Activated naive CD8-positive, alpha-beta T cell treated with anti-CD3 and anti-CD28 coated beads, Interleukin-2, amount 10 ng/mL, durations not matched to agents 7 days and 5 days (primary cell): ENCODE results near the gene CHRDL1. TPM values are rescaled to one million over a fixed set of nuclear protein-coding genes. Genes with fewer than 3 reads are reported as not detected.

ENCODE experiments used
- ATAC-seq: fragments of 150-1000 bp; cut with Tn5 transposase; one replicate; pipeline ENCODE4 v1.10.0; 2021; ENCODE audit warnings: low read depth, moderate library complexity
- POLR2A ChIA-PET: fragments of 350-600 bp; sonication (Branson Sonifier 250); formaldehyde crosslinking; loops from one replicate; lab custom pipeline; 2021; ENCODE audit warnings: antibody characterized with exemption; lab: Charles Lee
- DNase-seq: peaks from one replicate; pipeline ENCODE4 v3.0.0; 2021
- H3K27ac Mint-ChIP-seq: one replicate; pipeline ENCODE4 v1.8.0; 2022; ENCODE audit warnings: mild to moderate bottlenecking, mixed read lengths
- H3K27me3 Mint-ChIP-seq: one replicate; pipeline ENCODE4 v1.8.0; 2022; ENCODE audit warnings: mild to moderate bottlenecking, moderate library complexity, mixed read lengths
- H3K36me3 Mint-ChIP-seq: one replicate; pipeline ENCODE4 v1.8.0; 2021; ENCODE audit warnings: mild to moderate bottlenecking, mixed read lengths
- H3K4me1 Mint-ChIP-seq: one replicate; pipeline ENCODE4 v1.8.0; 2021; ENCODE audit warnings: mixed read lengths
- H3K4me3 Mint-ChIP-seq: one replicate; pipeline ENCODE4 v1.8.0; 2022; ENCODE audit warnings: mild to moderate bottlenecking, moderate library complexity, mixed read lengths
- H3K9me3 Mint-ChIP-seq: one replicate; pipeline ENCODE4 v1.8.0; 2021; ENCODE audit warnings: mixed read lengths
- total RNA-seq, 2 experiments: library from RNA; stranded (reverse); gene quantifications; one replicate each; pipeline ENCODE4 v1.2.3, GENCODE V29; 2021

CHRDL1 gene
- total RNA-seq, 2 experiments from 2014 or later: not detected

DNA sequence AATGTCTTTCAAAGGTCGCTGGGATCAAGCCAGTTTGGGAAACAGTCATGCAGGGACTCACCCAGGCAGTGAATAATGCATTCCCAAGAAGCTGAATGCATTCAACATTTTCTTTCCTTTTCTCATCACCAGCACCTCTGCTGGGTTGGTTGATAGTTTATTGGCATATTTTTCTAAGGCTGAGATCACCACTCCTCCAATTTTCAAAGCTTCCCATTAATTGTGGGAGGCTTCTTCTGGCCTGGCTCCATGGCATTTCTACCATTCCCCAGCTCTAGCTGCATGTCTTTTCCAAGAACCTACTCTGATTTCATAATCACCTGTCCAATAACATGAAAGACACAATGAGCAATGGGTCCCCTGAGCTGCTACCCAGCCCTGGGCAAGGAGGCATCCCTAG, 35.8 kb downstream of the CHRDL1 start:
- POLR2A ChIA-PET: no interaction called here
- Mint-ChIP-seq H3K36me3 (no peaks in the 10 kb centered on the region), H3K27ac (no peak overlapping the region), H3K4me1 (no peaks in the 10 kb centered on the region), H3K27me3 (no peaks in the 10 kb centered on the region), H3K4me3 (no peak overlapping the region), H3K9me3 (no peaks in the 10 kb centered on the region)
- no peak for DNase-seq
- no peak for ATAC-seq

DNA sequence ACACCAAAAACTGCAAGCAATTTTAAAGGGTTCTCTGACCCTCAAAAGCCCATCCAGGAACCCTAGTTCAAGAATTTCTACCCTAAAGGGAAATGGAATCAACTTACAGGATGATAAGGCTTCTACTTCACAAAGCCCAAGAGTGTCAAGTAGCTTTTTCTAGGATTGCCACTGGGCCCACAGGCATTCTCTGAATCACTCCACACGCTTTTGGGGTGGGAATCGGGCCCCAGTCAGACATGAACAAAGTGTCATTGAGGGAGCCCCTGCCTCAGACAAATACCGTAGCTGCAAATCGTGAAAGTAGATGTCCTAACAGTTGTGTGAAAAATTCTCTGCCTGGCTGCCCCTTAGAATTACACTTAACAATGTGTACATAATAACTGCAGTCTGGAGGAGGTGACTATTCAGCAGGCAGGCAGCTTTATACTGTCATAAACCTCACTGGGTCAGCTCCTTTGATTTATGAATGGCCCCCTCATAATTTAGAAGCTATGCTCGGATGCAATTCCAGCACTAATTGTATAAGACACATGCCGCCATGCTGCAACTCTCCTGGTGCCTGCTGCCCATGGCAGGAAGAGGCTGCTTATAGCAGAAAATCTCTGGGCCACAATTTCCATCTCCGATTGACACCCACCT, 36.7 kb downstream of the CHRDL1 start:
- POLR2A ChIA-PET: no interaction called here
- H3K36me3 Mint-ChIP-seq: no peaks in the 10 kb centered on the region
- H3K27ac Mint-ChIP-seq: no peak overlapping the region
- DNase-seq: no peak
- no peaks in the 10 kb centered on the region for H3K27me3 Mint-ChIP-seq
- ATAC-seq: no peak
- no peak overlapping the region for H3K4me3 Mint-ChIP-seq
- H3K9me3 Mint-ChIP-seq: no peaks in the 10 kb centered on the region
- no peaks in the 10 kb centered on the region for H3K4me1 Mint-ChIP-seq

DNA sequence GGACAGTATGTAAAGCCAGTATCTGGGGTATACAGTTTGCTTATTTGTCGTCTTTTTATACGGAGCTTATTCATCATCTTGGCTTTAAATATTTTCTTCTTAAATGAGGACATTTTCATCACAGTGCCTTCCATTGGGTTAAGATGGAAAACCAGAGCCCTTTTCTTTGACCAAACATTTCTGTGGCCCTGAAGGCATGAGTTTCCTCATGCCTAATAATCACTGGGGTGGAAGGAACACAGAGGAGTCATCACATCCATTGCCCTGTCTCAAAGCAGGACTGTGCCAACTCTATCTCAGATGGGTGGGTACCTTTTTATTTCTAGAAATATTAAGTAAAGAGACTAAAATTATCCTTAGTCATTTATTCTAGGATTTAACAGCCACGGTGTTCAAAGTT, 40.0 kb downstream of the CHRDL1 start:
- Mint-ChIP-seq H3K27me3 (no peaks in the 10 kb centered on the region), H3K4me1 (no peaks in the 10 kb centered on the region), H3K27ac (no peak overlapping the region), H3K36me3 (no peaks in the 10 kb centered on the region), H3K4me3 (no peak overlapping the region), H3K9me3 (no peaks in the 10 kb centered on the region)
- DNase-seq: no peak
- POLR2A ChIA-PET: no interaction called here
- no peak for ATAC-seq

DNA sequence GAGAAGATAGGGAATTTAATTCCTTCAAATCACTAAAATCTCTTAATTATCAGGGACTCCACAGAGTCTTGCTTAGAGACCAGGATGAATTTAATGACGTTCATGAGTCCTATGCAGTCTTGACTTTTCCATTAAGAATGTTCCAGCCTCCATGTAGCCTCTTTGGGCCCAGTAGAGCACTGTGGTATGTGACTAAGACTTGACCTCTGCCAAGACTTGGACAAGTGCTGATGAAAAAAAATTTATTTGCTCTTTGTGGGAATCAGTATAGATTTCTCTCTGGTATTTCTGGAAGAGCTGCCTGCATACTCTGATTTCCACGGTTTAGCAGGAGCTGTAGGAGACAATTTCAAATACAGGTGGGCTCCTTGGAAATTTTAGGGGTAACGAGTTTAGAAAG, 40.6 kb downstream of the CHRDL1 start:
- Mint-ChIP-seq H3K36me3 (no peaks in the 10 kb centered on the region), H3K4me3 (no peak overlapping the region), H3K4me1 (no peaks in the 10 kb centered on the region), H3K27me3 (no peaks in the 10 kb centered on the region), H3K9me3 (no peaks in the 10 kb centered on the region), H3K27ac (no peak overlapping the region)
- no peak for DNase-seq
- POLR2A ChIA-PET: no interaction called here
- ATAC-seq: no peak

DNA sequence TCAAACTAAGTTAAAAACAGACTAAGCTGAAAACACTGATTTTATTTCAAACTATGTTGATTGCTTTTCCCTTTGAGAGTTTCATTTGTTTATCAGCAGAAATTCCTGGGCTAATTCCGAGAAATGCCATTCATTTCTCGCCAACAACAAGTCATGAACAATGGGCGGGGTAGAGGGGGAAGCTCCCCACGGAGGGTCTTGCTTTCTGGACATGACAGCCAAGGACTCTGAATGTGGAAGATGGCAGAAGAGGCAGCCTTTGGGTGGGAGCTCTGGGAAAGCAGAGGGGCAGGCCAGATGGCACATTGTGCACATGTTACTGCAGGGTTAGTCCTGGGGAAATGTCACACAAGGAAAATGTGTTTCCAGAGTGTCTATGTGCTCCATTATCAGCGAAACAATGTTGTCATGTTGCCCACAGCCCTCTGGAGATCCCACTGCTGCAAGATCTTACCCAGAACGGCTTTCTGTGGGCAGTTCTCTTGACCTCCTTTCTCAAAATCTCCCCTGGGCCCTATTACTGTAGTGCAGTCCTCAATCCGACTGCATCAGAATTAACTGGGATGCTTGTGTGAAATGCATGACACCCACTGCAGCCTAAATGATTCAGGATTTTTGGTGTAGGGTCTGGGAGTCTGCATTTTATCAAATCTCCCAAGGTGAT, 45.0 kb downstream of the CHRDL1 start:
- POLR2A ChIA-PET: no interaction called here
- Mint-ChIP-seq H3K4me1 (no peaks in the 10 kb centered on the region), H3K27me3 (no peaks in the 10 kb centered on the region)

DNA sequence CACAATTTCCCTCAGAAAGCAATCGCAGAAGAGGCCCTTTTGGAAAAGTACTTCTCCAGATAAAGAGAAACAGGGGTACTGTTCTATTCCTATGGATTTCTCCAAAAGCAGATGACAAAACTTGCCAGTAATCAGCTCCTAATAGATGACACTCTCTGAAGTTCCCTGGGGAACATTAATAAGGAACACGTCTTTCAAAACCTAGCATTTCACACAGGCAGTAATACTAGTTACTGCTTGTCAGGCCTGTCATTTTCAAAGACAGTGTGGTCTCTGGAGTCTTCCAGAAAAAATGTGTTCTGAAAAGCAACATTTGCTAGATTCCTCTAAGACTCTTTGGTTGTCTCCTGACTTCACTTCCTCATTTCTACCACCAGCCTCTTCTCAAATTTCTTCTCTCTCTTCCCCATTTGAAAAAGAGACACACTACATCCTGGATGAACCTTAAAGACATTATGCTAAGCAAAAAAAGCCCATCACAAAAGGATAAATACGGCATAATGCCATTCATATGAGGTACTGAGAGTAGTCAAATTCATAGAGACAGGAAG, 47.3 kb downstream of the CHRDL1 start:
- Mint-ChIP-seq H3K27me3 (no peaks in the 10 kb centered on the region), H3K36me3 (no peaks in the 10 kb centered on the region), H3K4me1 (no peaks in the 10 kb centered on the region), H3K27ac (no peak overlapping the region), H3K9me3 (no peaks in the 10 kb centered on the region), H3K4me3 (no peak overlapping the region)
- ATAC-seq (no peak), DNase-seq (no peak)
- POLR2A ChIA-PET: no interaction called here

More for the DNA sequence above, 45.0 kb downstream of the CHRDL1 start:
- ATAC-seq (no peak), DNase-seq (no peak)
- Mint-ChIP-seq H3K9me3 (no peaks in the 10 kb centered on the region), H3K36me3 (no peaks in the 10 kb centered on the region), H3K27ac (no peak overlapping the region), H3K4me3 (no peak overlapping the region)

DNA sequence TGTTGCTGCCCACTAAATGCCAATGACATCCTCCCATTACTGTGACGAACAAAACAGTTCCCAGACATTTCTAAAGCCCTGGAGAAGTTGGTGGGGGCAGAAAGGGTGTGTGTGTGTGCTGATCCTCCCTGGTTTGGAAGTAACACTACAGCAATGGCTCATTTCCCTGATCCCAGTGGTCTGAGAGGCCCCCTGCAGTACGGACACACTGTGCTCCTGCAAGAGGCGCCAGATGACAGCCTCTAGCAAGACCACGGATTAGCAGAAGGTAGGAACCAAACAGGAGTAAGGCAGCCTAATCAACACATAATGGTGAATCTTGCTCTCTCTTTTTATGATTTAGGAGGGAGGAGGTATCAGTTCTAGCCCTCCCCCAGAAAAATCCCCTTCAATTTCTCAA, 49.6 kb downstream of the CHRDL1 start:
- ATAC-seq: no peak
- H3K9me3 Mint-ChIP-seq: no peaks in the 10 kb centered on the region
- POLR2A ChIA-PET: no interaction called here
- H3K4me3 Mint-ChIP-seq: no peak overlapping the region
- no peaks in the 10 kb centered on the region for H3K4me1 Mint-ChIP-seq
- H3K27ac Mint-ChIP-seq: no peak overlapping the region
- no peak for DNase-seq
- H3K27me3 Mint-ChIP-seq: no peaks in the 10 kb centered on the region
- H3K36me3 Mint-ChIP-seq: no peaks in the 10 kb centered on the region

DNA sequence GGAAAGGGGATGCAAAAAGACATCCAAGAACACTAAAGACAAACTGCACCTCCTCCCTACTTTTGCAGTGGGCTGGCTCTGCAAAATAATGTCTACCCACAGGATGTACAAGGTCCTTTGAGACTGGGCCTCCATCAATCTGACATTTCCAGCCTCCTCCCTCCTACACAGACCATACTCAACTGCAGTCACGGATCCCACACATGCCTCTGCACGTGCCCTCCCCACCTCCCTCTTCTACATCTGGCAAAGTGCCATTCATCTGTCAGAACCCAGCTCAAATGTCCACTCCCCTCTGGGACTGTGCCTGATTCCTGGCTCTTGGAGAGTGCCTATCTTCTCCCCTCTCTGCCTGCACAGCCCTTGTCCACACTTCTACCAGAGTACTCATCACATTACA, 50.3 kb downstream of the CHRDL1 start:
- Mint-ChIP-seq H3K4me1 (no peaks in the 10 kb centered on the region), H3K27me3 (no peaks in the 10 kb centered on the region), H3K27ac (no peak overlapping the region), H3K4me3 (no peak overlapping the region), H3K9me3 (no peaks in the 10 kb centered on the region), H3K36me3 (no peaks in the 10 kb centered on the region)
- no peak for DNase-seq
- ATAC-seq: no peak
- POLR2A ChIA-PET: no interaction called here

DNA sequence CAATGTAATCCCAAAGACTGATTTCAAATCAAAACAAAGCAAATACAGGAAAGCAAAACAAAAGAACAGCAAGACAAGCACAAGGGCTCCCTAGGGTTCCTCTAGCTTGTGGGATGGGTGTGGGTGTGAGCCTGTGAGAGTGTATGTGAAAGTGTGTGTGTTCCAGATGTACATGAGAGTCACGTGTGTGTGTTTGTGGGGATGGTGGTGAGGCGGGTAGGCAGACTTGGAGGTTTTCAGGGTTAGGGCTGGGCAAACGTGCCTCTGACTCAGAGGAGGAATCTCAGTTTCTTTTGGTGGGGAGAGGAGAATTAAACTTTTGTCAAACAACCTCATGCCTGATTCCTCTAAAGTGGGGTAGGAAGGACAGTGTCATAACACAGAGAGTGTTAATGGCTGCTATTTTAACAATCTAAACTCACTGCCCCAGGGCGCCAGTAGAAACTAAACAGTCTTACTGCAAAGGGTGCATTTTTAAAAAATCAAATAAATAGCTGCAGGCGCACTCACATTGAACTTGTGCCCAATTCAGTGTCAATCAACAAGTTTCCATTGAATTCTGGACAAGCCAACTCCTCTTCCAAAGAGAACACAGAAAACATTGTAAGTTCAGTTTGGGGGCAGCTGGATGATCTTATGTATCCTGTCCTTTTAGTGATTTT, 51.8 kb downstream of the CHRDL1 start:
- Mint-ChIP-seq H3K27me3 (no peaks in the 10 kb centered on the region), H3K36me3 (no peaks in the 10 kb centered on the region), H3K27ac (no peak overlapping the region), H3K4me3 (no peak overlapping the region), H3K9me3 (no peaks in the 10 kb centered on the region), H3K4me1 (no peaks in the 10 kb centered on the region)
- DNase-seq: no peak
- POLR2A ChIA-PET: no interaction called here
- no peak for ATAC-seq

DNA sequence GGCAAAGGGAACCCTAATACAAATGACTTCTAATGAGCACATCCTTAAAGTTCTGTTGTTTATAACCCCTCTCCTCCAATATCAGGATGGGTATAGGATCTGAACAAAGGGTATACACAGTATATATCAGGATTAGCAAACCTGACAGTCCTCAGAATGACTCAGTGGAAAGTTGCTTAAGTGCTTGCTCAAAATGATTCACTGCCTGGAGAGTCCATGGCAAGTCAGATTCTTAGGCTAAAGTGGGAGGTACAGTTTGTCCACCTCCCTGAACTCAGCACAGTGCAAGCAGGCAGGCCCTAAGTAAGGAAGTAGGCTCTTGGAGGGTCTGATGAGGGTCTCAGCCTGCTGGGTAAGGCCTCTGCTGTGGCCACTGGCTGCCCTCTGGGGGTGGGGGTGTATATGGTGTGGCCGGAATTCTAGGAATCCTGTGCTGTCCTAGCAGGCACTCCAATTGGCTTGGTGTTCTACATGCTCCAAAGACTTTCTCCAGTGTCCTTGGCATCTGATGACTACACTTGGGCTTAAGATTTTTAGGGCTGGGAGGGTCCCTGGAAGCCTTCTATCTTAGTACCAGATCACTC, 54.3 kb downstream of the CHRDL1 start:
- H3K36me3 Mint-ChIP-seq: no peaks in the 10 kb centered on the region
- no peaks in the 10 kb centered on the region for H3K4me1 Mint-ChIP-seq
- no peak for DNase-seq
- H3K27me3 Mint-ChIP-seq: no peaks in the 10 kb centered on the region
- no peak for ATAC-seq
- no peak overlapping the region for H3K4me3 Mint-ChIP-seq
- no peaks in the 10 kb centered on the region for H3K9me3 Mint-ChIP-seq
- POLR2A ChIA-PET: no interaction called here
- no peak overlapping the region for H3K27ac Mint-ChIP-seq

DNA sequence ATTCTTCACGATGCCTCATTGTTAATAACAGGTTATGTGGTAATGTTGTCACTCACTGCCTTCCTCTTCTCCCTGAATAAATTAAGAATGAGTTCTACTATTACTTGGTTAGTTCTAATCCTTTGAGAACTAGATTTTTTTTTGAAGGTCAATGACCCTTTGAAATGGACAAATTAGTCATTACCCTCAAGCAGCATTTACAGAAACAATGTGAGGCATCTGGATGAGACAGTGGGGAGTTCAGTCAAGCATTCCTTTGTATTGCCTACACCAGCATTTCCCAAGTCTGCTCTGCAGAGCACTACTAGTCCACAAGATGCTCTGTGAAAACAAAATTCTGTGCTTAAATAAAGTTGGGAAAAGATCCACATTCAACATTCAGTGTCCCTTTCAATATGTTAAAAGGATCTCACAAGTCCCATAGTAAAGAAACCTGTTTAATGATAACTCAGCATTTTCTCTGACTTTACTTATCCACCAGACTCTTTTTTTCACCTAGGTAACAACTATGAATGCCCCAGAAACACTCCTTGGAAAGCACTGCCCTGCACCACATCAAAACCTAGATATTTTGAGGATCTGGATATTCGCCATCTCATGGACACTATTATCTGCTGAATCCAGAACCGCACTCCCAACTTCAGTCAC, 60.6 kb downstream of the CHRDL1 start:
- no peak overlapping the region for H3K4me3 Mint-ChIP-seq
- no peaks in the 10 kb centered on the region for H3K4me1 Mint-ChIP-seq
- H3K27ac Mint-ChIP-seq: no peak overlapping the region
- H3K9me3 Mint-ChIP-seq: no peaks in the 10 kb centered on the region
- POLR2A ChIA-PET: no interaction called here
- H3K36me3 Mint-ChIP-seq: no peaks in the 10 kb centered on the region
- DNase-seq (no peak), ATAC-seq (no peak)
- peaks cover 2% of the 10 kb centered on the region for H3K27me3 Mint-ChIP-seq

DNA sequence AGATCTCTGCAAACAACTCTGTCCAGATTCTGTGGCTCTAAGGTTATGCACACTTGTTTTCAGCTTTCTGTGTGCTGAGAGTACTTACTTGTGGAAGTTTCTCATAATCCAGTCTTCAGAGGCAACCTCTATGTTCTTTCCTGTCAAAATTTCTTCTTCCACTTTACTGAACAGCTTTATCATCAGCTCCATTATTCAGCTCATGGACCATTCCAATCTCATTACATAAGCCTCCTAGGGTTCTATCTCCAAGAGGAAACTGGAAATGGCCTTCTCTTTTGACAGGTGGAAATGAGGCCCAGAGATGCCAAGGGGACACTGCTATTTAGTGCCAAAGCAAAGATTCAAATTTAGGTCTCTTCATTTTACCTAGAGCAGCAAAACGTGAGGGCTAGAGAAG, 61.3 kb downstream of the CHRDL1 start:
- Mint-ChIP-seq H3K4me1 (no peaks in the 10 kb centered on the region), H3K4me3 (no peak overlapping the region), H3K9me3 (no peaks in the 10 kb centered on the region), H3K36me3 (no peaks in the 10 kb centered on the region), H3K27ac (no peak overlapping the region), H3K27me3 (peaks cover 2% of the 10 kb centered on the region)
- no peak for DNase-seq
- ATAC-seq: no peak
- POLR2A ChIA-PET: no interaction called here

DNA sequence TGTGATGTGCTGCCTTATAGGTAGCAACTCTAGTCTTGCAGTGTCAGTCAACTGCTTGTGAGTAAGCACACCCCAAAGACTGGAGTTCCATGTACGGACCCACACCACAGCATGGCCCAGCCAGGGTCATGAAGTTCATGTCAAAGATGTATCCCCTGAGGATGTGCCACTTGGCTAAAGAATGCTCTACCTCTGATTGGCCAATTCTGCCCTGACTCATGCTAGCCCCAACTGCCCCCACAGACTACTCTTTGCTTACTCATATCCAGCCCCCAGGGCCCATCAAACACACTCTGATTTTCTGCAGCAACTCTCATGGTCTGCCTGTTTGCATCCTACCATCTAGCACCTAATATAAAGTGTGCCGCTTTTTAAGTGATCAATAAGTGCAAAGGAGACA, 62.5 kb downstream of the CHRDL1 start:
- Mint-ChIP-seq H3K4me1 (no peaks in the 10 kb centered on the region), H3K4me3 (no peak overlapping the region), H3K27ac (no peak overlapping the region), H3K9me3 (no peaks in the 10 kb centered on the region), H3K27me3 (peaks cover 2% of the 10 kb centered on the region), H3K36me3 (no peaks in the 10 kb centered on the region)
- ATAC-seq: no peak
- POLR2A ChIA-PET: no interaction called here
- DNase-seq: no peak
